ENCODE data around the gene UCHL3. TPM values are rescaled to one million over a fixed set of nuclear protein-coding genes. Genes with fewer than 3 reads are reported as not detected.

Gene UCHL3
- total RNA-seq, result 8.4 TPM

DNA sequence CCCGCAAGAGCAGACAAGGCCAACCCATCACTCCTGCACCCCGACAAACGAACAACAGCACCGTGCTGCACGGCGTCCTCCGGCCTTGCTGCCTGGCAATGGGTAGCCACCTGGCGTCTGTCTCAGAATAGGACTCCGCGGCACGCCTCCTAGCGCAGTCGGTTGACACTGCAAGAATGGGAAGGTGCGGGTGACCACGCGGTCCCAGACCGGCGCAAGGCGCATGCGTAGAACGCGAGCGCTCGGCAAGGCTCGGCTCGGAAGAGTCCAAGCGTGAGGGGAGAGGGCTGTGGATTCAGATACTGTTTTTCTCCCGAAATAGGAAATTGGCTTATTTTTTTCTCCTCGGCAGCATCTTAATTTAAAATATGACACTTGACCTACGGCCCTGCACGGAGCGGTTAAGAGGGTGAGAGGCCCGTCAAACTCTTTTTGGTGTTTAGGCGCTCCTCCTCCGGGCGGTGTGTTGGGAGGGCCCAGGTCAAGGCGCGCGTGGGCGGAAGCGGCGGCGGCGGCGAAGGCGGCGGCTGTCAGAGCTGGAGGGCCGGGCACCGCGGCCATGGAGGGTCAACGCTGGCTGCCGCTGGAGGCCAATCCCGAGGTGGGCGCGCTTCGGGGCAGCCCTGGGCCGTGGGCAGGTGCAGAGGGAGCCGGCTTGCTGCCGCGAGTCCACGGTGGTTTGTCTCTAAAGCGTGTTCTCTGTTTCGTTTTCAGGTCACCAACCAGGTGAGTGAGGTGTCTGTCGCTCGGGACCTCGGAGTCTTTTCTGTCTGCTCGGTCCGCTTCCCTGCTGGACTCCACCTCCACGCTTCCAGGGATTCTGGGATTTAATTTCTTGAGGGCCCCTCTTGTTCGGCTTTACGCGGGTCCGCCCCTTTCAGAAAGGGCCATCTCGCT lies at the start of gene UCHL3:
UCHL3 (plus strand) TSS at position 530 of the 897 bp plus-strand sequence; CDS start at position 560, 30 bp downstream.
- Histone ChIP-seq H3K36me3 (ENCODE audit: control insufficient read depth in 3 of 3, insufficient read depth in 3 of 3, low read length in 3 of 3) (peaks cover 0 to 4% (median 0%) of the 10 kb centered on the region in 3 donors), H3K27me3 (ENCODE audit: control insufficient read depth in 3 of 3, insufficient read depth in 3 of 3, low read length in 3 of 3) (no peaks in the 10 kb centered on the region), H3K9me3 (ENCODE audit: control insufficient read depth in 3 of 3, low read length in 3 of 3) (no peaks in the 10 kb centered on the region), H3K27ac (ENCODE audit: low read depth, low read length) (peak within 1 kb of the TSS; percentile 86), H3K4me1 (ENCODE audit: control insufficient read depth in 3 of 3, insufficient read depth in 3 of 3, low read length in 3 of 3) (peaks cover 11 to 16% (median 13%) of the 10 kb centered on the region in 3 donors), H3K4me3 (ENCODE audit: low read length in 3 of 3) (peak within 1 kb of the TSS; percentile 94 to 96 (median 96)), H3K9ac (ENCODE audit: low read depth in 1 of 3, low read length in 3 of 3) (peak within 1 kb of the TSS; percentile 91 to 93 (median 93))

DNA sequence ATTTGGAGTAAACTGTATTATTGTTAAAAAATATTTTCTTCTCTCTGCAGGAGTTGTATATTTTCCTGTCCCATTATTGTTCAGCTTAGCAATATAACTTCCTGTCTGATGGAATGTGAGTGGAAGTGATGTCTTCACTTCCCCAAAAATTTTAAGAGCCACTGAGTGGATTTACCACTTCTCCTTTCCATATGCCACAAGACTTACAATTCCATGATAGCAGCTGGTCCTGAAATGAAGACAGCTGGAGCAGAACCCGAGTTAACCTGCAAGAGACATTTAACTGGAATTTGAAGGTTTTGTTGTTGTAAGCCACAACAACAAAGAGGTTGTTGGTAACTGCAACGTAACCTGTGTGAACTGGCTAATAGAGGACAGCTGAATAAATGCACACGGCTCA lies 44.3 kb upstream of the UCHL3 start:
- no peaks in the 10 kb centered on the region for H3K9me3 ChIP-seq (ENCODE audit: control insufficient read depth in 3 of 3, low read length in 3 of 3)
- no peak overlapping the region for H3K27ac ChIP-seq (ENCODE audit: low read depth, low read length)
- no peak overlapping the region for H3K4me3 ChIP-seq (ENCODE audit: low read length in 3 of 3)
- no peaks in the 10 kb centered on the region for H3K27me3 ChIP-seq (ENCODE audit: control insufficient read depth in 3 of 3, insufficient read depth in 3 of 3, low read length in 3 of 3)
- no peak overlapping the region for H3K9ac ChIP-seq (ENCODE audit: low read depth in 1 of 3, low read length in 3 of 3)
- peaks cover 2 to 7% (median 5%) of the 10 kb centered on the region in 3 donors for H3K4me1 ChIP-seq (ENCODE audit: control insufficient read depth in 3 of 3, insufficient read depth in 3 of 3, low read length in 3 of 3)
- no peaks in the 10 kb centered on the region for H3K36me3 ChIP-seq (ENCODE audit: control insufficient read depth in 3 of 3, insufficient read depth in 3 of 3, low read length in 3 of 3)

DNA sequence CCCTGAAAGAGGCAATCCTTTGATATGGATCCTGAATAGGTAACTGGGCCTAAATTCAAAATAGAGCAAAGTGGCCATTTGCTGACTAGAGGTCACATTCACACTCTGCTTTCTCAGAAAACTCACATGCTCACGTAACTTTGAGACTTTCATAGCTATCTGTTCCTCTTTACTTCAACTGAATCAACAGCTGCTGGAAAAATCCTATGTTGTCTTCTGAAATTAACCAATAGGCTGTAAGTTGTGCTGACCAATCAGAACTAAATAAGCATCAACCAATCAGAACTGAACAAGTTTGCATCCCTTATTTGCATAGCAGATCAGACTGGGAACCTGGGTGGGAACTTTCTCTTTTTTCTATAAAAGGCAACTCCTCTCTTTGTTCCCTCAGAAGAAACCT lies 43.6 kb upstream of the UCHL3 start:
- Histone ChIP-seq H3K36me3 (ENCODE audit: control insufficient read depth in 3 of 3, insufficient read depth in 3 of 3, low read length in 3 of 3) (no peaks in the 10 kb centered on the region), H3K4me3 (ENCODE audit: low read length in 3 of 3) (no peak overlapping the region), H3K9ac (ENCODE audit: low read depth in 1 of 3, low read length in 3 of 3) (no peak overlapping the region), H3K27ac (ENCODE audit: low read depth, low read length) (no peak overlapping the region), H3K9me3 (ENCODE audit: control insufficient read depth in 3 of 3, low read length in 3 of 3) (no peaks in the 10 kb centered on the region), H3K27me3 (ENCODE audit: control insufficient read depth in 3 of 3, insufficient read depth in 3 of 3, low read length in 3 of 3) (no peaks in the 10 kb centered on the region), H3K4me1 (ENCODE audit: control insufficient read depth in 3 of 3, insufficient read depth in 3 of 3, low read length in 3 of 3) (peaks cover 2 to 7% (median 5%) of the 10 kb centered on the region in 3 donors)

DNA sequence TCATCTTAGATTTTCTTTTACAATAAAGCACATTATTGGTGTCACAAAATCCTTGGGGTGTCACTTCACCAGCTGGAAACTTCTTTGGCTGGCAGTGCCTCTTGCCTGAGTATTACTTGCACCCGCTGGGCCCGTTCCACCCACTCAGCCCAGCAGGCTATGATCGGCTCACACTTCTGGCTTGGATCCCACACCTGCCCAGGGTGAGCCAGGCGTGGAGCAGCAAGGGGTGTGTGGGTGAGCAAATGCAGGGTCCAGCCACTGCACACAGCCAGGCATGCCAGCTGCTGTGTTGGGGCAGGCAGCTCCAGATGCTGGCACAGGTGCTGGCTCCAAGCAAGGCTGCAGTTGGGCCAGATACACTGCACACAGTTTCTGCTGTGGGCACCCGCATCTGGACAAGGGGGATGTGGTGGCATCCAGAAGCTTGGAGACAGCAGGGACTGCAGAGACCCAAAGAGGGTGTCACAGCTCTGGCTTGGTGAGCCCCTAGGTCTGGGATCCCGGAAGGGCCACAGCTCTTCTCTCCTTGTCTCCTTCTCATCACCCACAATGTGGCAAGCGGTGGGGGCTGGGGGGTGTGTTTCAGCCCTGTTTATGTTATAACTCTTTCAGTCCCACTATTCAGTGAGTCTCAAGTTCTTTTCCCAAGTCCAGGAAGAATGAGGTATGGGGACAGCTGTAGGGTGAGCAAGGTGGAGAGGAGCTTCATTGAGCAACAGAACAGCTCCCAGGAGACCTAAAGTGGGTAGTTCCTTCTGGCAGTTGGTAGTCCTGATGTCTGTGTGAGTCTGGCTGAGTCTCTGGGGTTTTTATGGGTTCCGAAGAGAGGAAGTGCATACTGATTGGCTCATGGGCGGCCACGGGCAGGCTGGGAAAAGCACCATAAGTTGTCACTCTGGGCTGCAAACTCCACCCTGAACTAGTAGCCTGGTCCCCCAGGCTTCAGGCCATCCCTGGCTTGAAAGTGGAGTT lies 42.3 kb upstream of the UCHL3 start:
- H3K36me3 ChIP-seq (ENCODE audit: control insufficient read depth in 3 of 3, insufficient read depth in 3 of 3, low read length in 3 of 3), result no peaks in the 10 kb centered on the region
- no peaks in the 10 kb centered on the region for H3K27me3 ChIP-seq (ENCODE audit: control insufficient read depth in 3 of 3, insufficient read depth in 3 of 3, low read length in 3 of 3)
- H3K27ac ChIP-seq (ENCODE audit: low read depth, low read length), result no peak overlapping the region
- no peak overlapping the region for H3K4me3 ChIP-seq (ENCODE audit: low read length in 3 of 3)
- H3K4me1 ChIP-seq (ENCODE audit: control insufficient read depth in 3 of 3, insufficient read depth in 3 of 3, low read length in 3 of 3), result peaks cover 2 to 7% (median 5%) of the 10 kb centered on the region in 3 donors
- no peaks in the 10 kb centered on the region for H3K9me3 ChIP-seq (ENCODE audit: control insufficient read depth in 3 of 3, low read length in 3 of 3)
- H3K9ac ChIP-seq (ENCODE audit: low read depth in 1 of 3, low read length in 3 of 3), result no peak overlapping the region

DNA sequence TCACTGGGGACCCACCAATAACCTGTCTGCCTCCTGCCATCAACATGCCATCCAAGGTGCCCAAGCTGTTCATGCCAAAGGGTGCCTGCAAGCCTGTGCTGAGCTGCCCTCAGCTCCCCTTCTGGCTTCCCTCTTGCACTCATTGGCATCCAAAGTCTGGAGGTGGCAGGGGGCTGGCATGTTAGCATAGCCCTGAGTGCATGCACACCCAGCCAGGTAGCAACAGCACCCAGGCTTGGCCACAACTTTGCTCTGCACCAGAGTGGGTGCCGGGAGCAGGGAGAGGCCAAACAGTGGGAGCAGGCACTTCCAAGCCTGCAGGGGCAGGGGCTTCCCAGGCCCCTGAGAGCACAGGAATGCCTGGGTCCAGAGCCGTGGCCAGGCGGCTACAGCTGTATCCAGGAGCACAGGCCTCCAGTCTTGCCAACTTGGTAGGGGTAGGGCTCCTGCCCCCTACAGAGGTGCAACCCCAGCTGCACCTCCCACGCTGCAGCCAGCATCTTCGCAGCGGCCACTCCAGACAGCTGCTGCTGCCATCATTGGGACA lies 41.5 kb upstream of the UCHL3 start:
- no peaks in the 10 kb centered on the region for H3K27me3 ChIP-seq (ENCODE audit: control insufficient read depth in 3 of 3, insufficient read depth in 3 of 3, low read length in 3 of 3)
- H3K4me1 ChIP-seq (ENCODE audit: control insufficient read depth in 3 of 3, insufficient read depth in 3 of 3, low read length in 3 of 3), result peaks cover 2 to 7% (median 5%) of the 10 kb centered on the region in 3 donors
- no peak overlapping the region for H3K9ac ChIP-seq (ENCODE audit: low read depth in 1 of 3, low read length in 3 of 3)
- no peak overlapping the region for H3K27ac ChIP-seq (ENCODE audit: low read depth, low read length)
- no peaks in the 10 kb centered on the region for H3K36me3 ChIP-seq (ENCODE audit: control insufficient read depth in 3 of 3, insufficient read depth in 3 of 3, low read length in 3 of 3)
- H3K4me3 ChIP-seq (ENCODE audit: low read length in 3 of 3), result no peak overlapping the region
- H3K9me3 ChIP-seq (ENCODE audit: control insufficient read depth in 3 of 3, low read length in 3 of 3), result no peaks in the 10 kb centered on the region

DNA sequence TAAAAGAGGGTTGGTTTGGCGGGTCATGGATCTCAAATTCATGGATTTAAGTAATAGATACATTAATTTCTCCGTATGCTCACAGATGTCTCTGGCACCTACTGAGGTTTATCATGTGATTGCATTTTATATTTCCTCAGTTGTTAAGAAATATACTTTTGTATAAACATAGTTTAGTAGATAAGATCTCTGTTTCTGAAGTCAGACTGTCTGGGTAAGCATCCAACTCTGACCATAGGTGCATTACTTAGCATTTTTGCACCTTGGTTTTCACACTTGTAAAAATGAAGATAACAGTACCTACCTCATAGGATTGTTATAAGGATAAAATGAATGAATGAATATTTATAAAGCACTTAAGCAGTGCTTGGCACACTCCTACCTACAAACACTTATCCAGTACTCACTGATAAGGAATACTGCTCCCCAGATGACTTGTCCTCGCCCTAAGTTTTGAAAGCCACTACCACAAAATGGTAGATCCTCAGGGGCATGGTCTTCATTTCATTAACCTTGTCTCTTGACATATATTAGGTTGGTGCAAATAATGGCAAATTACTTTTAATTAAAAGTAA lies 38.5 kb upstream of the UCHL3 start:
- no peak overlapping the region for H3K27ac ChIP-seq (ENCODE audit: low read depth, low read length)
- H3K9me3 ChIP-seq (ENCODE audit: control insufficient read depth in 3 of 3, low read length in 3 of 3), result no peaks in the 10 kb centered on the region
- peaks cover 2 to 7% (median 5%) of the 10 kb centered on the region in 3 donors for H3K4me1 ChIP-seq (ENCODE audit: control insufficient read depth in 3 of 3, insufficient read depth in 3 of 3, low read length in 3 of 3)
- no peak overlapping the region for H3K4me3 ChIP-seq (ENCODE audit: low read length in 3 of 3)
- no peaks in the 10 kb centered on the region for H3K36me3 ChIP-seq (ENCODE audit: control insufficient read depth in 3 of 3, insufficient read depth in 3 of 3, low read length in 3 of 3)
- H3K9ac ChIP-seq (ENCODE audit: low read depth in 1 of 3, low read length in 3 of 3), result no peak overlapping the region
- no peaks in the 10 kb centered on the region for H3K27me3 ChIP-seq (ENCODE audit: control insufficient read depth in 3 of 3, insufficient read depth in 3 of 3, low read length in 3 of 3)

DNA sequence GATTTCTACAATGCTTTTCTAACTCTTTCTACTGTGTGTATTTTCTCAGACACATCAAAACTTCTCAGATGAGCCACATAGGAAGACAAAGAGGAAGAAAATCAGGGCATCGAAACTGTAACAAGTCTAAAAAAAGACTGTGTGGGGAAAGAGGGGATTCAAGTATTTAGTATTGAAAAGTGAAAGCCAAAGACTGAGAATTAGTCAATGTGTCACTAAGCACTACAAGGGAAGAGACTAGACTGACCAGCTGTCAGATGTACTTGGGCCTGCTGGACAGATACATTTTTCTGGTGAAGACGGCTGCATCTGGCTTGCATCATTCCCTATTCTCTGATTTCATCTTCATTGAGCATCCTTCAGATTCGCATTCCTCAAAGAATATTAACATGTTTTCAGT lies 37.3 kb upstream of the UCHL3 start:
- H3K9me3 ChIP-seq (ENCODE audit: control insufficient read depth in 3 of 3, low read length in 3 of 3), result no peaks in the 10 kb centered on the region
- H3K36me3 ChIP-seq (ENCODE audit: control insufficient read depth in 3 of 3, insufficient read depth in 3 of 3, low read length in 3 of 3), result no peaks in the 10 kb centered on the region
- no peak overlapping the region for H3K27ac ChIP-seq (ENCODE audit: low read depth, low read length)
- H3K27me3 ChIP-seq (ENCODE audit: control insufficient read depth in 3 of 3, insufficient read depth in 3 of 3, low read length in 3 of 3), result no peaks in the 10 kb centered on the region
- H3K4me1 ChIP-seq (ENCODE audit: control insufficient read depth in 3 of 3, insufficient read depth in 3 of 3, low read length in 3 of 3), result peaks cover under 1 to 1% (median 1%) of the 10 kb centered on the region in 3 donors
- no peak overlapping the region for H3K9ac ChIP-seq (ENCODE audit: low read depth in 1 of 3, low read length in 3 of 3)
- no peak overlapping the region for H3K4me3 ChIP-seq (ENCODE audit: low read length in 3 of 3)

DNA sequence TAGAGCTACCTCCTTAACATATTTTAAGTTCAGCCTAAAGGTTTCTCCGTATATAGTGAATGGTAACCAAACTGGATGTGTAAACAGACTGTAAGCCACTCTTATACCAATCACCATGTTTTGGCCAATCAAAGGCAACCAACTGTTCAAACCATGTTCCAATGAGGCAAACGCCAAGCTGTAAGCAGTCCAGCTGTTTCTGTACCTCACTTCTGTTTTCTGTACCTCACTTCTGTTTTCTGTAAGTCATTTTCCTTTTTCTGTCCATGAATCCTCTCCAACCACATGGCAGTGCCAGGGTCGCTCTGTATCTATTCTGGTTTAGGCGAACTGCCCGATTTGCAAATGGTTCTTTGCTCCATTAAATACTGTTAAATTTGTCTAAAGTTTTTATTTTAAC lies 36.3 kb upstream of the UCHL3 start:
- Histone ChIP-seq H3K9ac (ENCODE audit: low read depth in 1 of 3, low read length in 3 of 3) (no peak overlapping the region), H3K4me1 (ENCODE audit: control insufficient read depth in 3 of 3, insufficient read depth in 3 of 3, low read length in 3 of 3) (no peaks in the 10 kb centered on the region)

DNA sequence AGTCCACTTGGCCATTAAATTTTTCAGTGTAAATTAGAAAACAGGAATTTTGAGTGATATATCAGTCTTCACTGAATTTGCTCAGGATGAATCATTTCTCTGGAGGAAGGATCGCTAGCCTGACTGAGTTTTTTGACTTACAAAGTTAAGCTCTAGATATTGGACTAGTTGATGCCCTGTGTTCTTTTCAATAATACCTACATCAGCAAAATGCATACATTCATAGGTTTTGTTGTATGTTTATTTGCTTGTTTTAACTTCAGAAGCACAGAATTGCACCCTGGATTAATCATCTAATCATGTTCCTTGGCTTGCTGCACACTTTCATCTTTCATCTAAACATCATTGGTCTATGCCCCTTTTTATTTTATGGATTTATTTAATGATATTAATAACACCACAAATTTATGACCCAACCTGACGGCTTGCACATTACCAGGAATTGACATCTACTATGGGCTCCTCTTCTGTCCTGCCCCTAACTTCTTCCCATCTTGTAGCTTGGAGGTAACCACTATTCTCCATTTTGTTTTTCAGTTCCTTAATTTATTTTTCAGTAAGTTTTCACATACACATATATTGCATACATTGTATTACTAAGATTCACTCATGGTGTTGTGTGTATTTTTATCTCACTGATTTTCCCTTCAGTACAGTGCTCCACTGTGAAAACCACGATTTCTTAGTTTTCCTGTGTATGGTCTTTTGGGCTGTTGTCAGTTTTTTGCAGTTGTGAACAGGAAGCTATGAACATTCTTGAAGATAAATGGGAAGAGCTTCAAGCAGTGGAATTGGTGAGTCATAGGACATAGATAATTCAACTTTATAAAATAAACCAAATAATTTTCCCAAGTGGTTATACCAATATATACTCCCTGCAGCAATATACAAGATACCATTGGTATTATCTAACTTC lies 35.3 kb upstream of the UCHL3 start:
- no peak overlapping the region for H3K4me3 ChIP-seq (ENCODE audit: low read length in 3 of 3)
- H3K27ac ChIP-seq (ENCODE audit: low read depth, low read length), result no peak overlapping the region

More for the DNA sequence above, 36.3 kb upstream of the UCHL3 start:
- H3K9me3 ChIP-seq (ENCODE audit: control insufficient read depth in 3 of 3, low read length in 3 of 3), result no peaks in the 10 kb centered on the region
- no peaks in the 10 kb centered on the region for H3K27me3 ChIP-seq (ENCODE audit: control insufficient read depth in 3 of 3, insufficient read depth in 3 of 3, low read length in 3 of 3)
- no peak overlapping the region for H3K27ac ChIP-seq (ENCODE audit: low read depth, low read length)
- H3K4me3 ChIP-seq (ENCODE audit: low read length in 3 of 3), result no peak overlapping the region
- no peaks in the 10 kb centered on the region for H3K36me3 ChIP-seq (ENCODE audit: control insufficient read depth in 3 of 3, insufficient read depth in 3 of 3, low read length in 3 of 3)

More for the DNA sequence above, 35.3 kb upstream of the UCHL3 start:
- Histone ChIP-seq H3K36me3 (ENCODE audit: control insufficient read depth in 3 of 3, insufficient read depth in 3 of 3, low read length in 3 of 3) (no peaks in the 10 kb centered on the region), H3K9me3 (ENCODE audit: control insufficient read depth in 3 of 3, low read length in 3 of 3) (no peaks in the 10 kb centered on the region), H3K9ac (ENCODE audit: low read depth in 1 of 3, low read length in 3 of 3) (no peak overlapping the region), H3K4me1 (ENCODE audit: control insufficient read depth in 3 of 3, insufficient read depth in 3 of 3, low read length in 3 of 3) (no peaks in the 10 kb centered on the region), H3K27me3 (ENCODE audit: control insufficient read depth in 3 of 3, insufficient read depth in 3 of 3, low read length in 3 of 3) (no peaks in the 10 kb centered on the region)

Measured in skeletal muscle tissue (tissue), 4 donors.